Gastrocnemius medialis (tissue), 4 donors: ENCODE results near the gene ITPR3. TPM values are rescaled to one million over a fixed set of nuclear protein-coding genes. Genes with fewer than 3 reads are reported as not detected.

Source experiments
- ATAC-seq, 2 donors: fragments of 150-250 bp; one replicate each; pipeline ENCODE4 v1.9.1; 2016
- DNase-seq, 2 donors: peaks; one replicate each; pipeline ENCODE4 v3.0.0-alpha.2; 2019
- H3K27ac ChIP-seq, 4 donors: fragments of 200-600 bp; sonication (generic); 1 replicate in 1 of 4; 2 replicates in 3 of 4; pipeline ENCODE4 v1.5.1; 2016 to 2018; ENCODE audit warnings: mild to moderate bottlenecking in 2 of 4, moderate library complexity in 1 of 4
- H3K27me3 ChIP-seq, 3 donors: fragments of 200-600 bp; sonication (generic) in 2 of 3; 1 replicate in 1 of 3; 2 replicates in 2 of 3; pipeline versions ENCODE4 v1.5.1 to v1.6.0; 2016 to 2019; ENCODE audit warnings: mild to moderate bottlenecking in 1 of 3, moderate library complexity in 1 of 3
- H3K36me3 ChIP-seq, 2 donors: fragments of 200-600 bp; sonication (generic) in 1 of 2; one replicate each; pipeline ENCODE4 v1.5.1; 2017 to 2018
- H3K4me1 ChIP-seq, 2 donors: fragments of 200-600 bp; sonication (generic) in 1 of 2; one replicate each; pipeline ENCODE4 v1.5.1; 2016 to 2017; ENCODE audit warnings: mild to moderate bottlenecking in 2 of 2
- H3K4me3 ChIP-seq, 4 donors: fragments of 200-600 bp; sonication (generic) in 3 of 4; 1 replicate in 1 of 4; 2 replicates in 3 of 4; pipeline ENCODE4 v1.5.1; 2016 to 2019; ENCODE audit warnings: mild to moderate bottlenecking in 2 of 4
- H3K9me3 ChIP-seq, 3 donors: fragments of 200-600 bp; sonication (generic) in 2 of 3; 1 replicate in 1 of 3; 2 replicates in 2 of 3; pipeline ENCODE4 v1.5.1; 2016 to 2019
- POLR2A ChIP-seq, 2 donors: fragments of 450-650 bp; IDR thresholded peaks; one replicate each; pipeline ENCODE4 v1.6.1; 2017; ENCODE audit warnings: antibody characterized with exemption in 2 of 2, mild to moderate bottlenecking in 2 of 2, moderate library complexity in 2 of 2
- in situ Hi-C, 4 donors: fragments of 200-750 bp; cut with MboI; loops; one replicate each; pipeline versions ENCODE4 v1.15.0 to v1.8.0; 2017; ENCODE audit warnings: low sequenced_read_pairs in 4 of 4
- intact Hi-C: fragments of 100-400 bp; cut with DNase I; formaldehyde crosslinking; loops from one replicate; pipeline ENCODE4 v1.15.1; 2023; ENCODE audit warnings: low total_unique reads
- total RNA-seq, 4 donors: library from RNA; depleted of rRNA; stranded (reverse); fragments of >200 nt; gene quantifications; one replicate each; pipeline versions ENCODE4 v1.1.0 to v1.2.3, GENCODE V29; 2016
- TF ChIP-seq, protein P1 (sequence below), 5 experiments: fragments of 450-650 bp in 3 of 5; fragments of 200-600 bp in 2 of 5; sonication (generic) in 2 of 5; IDR thresholded peaks in 4 of 5; conservative IDR thresholded peaks in 1 of 5; 1 replicate in 4 of 5; 2 replicates in 1 of 5; pipeline ENCODE4 v1.5.1; 2016 to 2019; ENCODE audit warnings: antibody characterized with exemption in 5 of 5, mild to moderate bottlenecking in 3 of 5, moderate library complexity in 3 of 5

The ITPR3 gene
- total RNA-seq, 4 donors from 2014 or later = 1.9 to 6.8 (median 4.2) TPM

DNA sequence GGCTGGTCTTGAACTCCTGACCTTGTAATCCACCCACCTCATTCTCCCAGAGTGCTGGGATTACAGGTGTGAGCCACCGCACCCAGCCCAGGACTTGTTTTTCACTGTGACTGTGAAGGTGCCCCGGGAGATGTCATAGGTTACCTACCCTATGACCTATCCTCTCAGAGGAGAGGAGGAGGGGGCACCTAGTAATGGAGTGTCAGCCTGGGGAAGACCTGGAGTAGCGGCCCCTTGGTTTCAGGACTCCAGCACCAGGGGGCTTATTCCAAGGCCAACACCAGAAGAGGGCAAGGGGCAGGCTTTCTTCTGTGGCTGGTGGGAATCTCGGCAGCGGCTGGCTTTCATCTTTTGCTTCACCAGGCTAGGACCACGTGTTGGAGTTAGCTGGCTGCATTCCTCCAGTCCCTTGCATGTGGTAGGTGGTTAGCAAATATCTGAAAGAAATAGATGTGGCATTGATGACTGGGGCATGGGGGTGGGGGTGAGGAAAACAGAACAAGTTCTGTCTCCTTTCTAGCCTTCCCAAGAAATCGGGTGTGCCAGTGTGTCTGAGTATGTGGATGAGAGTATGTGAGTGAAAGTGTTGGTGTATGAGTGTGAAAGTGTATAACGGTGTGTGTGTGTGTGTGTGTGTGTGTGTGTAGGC is 7.9 kb upstream of the ITPR3 start:
- Histone ChIP-seq H3K27me3 (no peaks in the 10 kb centered on the region), H3K4me3 (no peak overlapping the region), H3K27ac (no peak overlapping the region), H3K36me3 (no peaks in the 10 kb centered on the region), H3K9me3 (no peaks in the 10 kb centered on the region), H3K4me1 (peaks cover 11 to 27% of the 10 kb centered on the region in 2 donors)
- in situ Hi-C loops = no loop called here
- TF ChIP-seq, protein P1, sequence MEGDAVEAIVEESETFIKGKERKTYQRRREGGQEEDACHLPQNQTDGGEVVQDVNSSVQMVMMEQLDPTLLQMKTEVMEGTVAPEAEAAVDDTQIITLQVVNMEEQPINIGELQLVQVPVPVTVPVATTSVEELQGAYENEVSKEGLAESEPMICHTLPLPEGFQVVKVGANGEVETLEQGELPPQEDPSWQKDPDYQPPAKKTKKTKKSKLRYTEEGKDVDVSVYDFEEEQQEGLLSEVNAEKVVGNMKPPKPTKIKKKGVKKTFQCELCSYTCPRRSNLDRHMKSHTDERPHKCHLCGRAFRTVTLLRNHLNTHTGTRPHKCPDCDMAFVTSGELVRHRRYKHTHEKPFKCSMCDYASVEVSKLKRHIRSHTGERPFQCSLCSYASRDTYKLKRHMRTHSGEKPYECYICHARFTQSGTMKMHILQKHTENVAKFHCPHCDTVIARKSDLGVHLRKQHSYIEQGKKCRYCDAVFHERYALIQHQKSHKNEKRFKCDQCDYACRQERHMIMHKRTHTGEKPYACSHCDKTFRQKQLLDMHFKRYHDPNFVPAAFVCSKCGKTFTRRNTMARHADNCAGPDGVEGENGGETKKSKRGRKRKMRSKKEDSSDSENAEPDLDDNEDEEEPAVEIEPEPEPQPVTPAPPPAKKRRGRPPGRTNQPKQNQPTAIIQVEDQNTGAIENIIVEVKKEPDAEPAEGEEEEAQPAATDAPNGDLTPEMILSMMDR (IDR thresholded peaks at IDR 0.05 in 4 of 5, conservative IDR thresholded peaks at IDR 0.05 in 1 of 5) = no peak
- no peak for TF ChIP-seq POLR2A (IDR thresholded peaks at IDR 0.05)
- DNase-seq = no peak
- intact Hi-C loops = no loop called here
- ATAC-seq = no peak

DNA sequence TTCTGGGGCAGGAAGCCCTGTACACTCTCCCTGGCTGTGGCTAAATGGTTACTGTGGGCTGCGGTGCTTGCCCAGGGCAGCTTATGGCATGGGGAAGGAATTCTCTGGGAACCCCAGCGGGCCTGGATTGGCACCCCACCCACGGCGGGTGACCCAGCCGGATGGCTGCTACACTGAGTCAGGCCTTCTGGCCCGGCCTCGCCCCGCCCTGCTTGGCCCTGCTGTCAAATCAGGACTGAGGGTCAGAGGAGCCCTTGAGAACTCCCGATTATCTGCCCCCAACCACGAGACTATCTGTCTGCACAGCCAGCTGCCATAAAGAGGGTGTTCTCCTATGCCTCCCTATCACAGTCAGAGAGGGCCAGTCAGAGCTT is 7.3 kb upstream of the ITPR3 start:
- Histone ChIP-seq H3K9me3 (no peaks in the 10 kb centered on the region), H3K27ac (no peak overlapping the region), H3K36me3 (no peaks in the 10 kb centered on the region), H3K27me3 (no peaks in the 10 kb centered on the region), H3K4me1 (peaks cover 9 to 22% of the 10 kb centered on the region in 2 donors), H3K4me3 (no peak overlapping the region)
- DNase-seq = no peak
- ATAC-seq = no peak
- in situ Hi-C loops (no loop called here), intact Hi-C loops (no loop called here)
- TF ChIP-seq, protein P1 (IDR thresholded peaks at IDR 0.05 in 4 of 5, conservative IDR thresholded peaks at IDR 0.05 in 1 of 5) = no peak
- no peak for TF ChIP-seq POLR2A (IDR thresholded peaks at IDR 0.05)

DNA sequence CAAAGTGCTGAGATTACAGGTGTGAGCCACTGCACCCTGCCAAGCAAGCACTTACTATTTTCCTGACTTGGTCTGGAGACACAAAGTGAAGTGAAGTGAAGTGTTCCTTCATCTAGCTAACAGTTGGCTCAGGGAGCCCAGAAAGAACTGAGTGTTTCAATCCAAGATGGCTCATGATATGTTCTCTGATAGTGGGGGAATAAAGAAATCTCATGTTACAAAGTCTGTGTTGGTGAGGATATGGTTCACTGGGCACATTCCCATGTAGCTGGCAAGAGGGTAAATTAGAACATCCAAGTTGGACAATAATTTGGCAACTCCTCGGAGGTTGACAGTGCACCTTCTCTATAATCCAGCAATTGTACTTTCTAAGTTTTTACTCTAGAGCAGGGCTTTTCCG is 5.0 kb upstream of the ITPR3 start:
- peak overlapping the region in 1 of 4 donors; percentile 82 for H3K27ac ChIP-seq
- no peaks in the 10 kb centered on the region for H3K36me3 ChIP-seq
- DNase-seq (no peak), ATAC-seq (peak in 1 of 2 donors; percentile 94)
- peaks cover 11 to 12% of the 10 kb centered on the region in 2 donors for H3K4me1 ChIP-seq
- intact Hi-C loops = no loop called here
- in situ Hi-C loops = no loop called here
- H3K9me3 ChIP-seq = no peaks in the 10 kb centered on the region
- H3K4me3 ChIP-seq = no peak overlapping the region
- TF ChIP-seq, protein P1 (IDR thresholded peaks at IDR 0.05 in 4 of 5, conservative IDR thresholded peaks at IDR 0.05 in 1 of 5) = no peak
- TF ChIP-seq POLR2A (IDR thresholded peaks at IDR 0.05) = no peak
- H3K27me3 ChIP-seq = no peaks in the 10 kb centered on the region

DNA sequence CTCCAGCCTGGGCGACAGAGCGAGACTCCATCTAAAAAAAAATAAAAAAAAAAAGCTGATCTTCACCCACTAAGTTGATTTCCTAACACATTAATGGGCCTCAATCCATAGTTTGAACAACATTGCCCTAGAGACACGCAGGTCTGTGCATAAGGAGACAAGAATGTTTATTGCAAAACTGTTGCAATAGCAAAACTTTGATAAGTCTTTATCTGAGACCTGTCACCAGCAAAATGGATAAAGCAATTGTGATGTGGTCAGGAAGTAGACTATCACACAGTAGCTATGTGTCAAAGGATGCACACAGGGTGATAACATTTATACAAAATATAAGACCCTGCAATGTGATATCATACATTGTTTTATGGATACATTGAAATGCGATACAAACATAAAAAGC is 4.2 kb upstream of the ITPR3 start:
- Histone ChIP-seq H3K27me3 (peaks cover 5 to 6% (median 6%) of the 10 kb centered on the region in 3 donors), H3K27ac (no peak overlapping the region), H3K4me1 (peaks cover 12 to 16% of the 10 kb centered on the region in 2 donors), H3K9me3 (no peaks in the 10 kb centered on the region), H3K4me3 (no peak overlapping the region), H3K36me3 (no peaks in the 10 kb centered on the region)
- no peak for DNase-seq
- intact Hi-C loops (no loop called here), in situ Hi-C loops (no loop called here)
- ATAC-seq = no peak
- TF ChIP-seq, protein P1 (IDR thresholded peaks at IDR 0.05 in 4 of 5, conservative IDR thresholded peaks at IDR 0.05 in 1 of 5) = no peak
- TF ChIP-seq POLR2A (IDR thresholded peaks at IDR 0.05) = no peak
